COLO668 (cell line): ENCODE measurements around the gene C4orf17.
"Not testable (repeated sequence)": the region's sequence is repeated elsewhere in the genome, so short reads cannot be mapped to it uniquely, and the experiment has no call there.

ENCODE experiments used
- DNase-seq: peaks from one replicate; lab custom pipeline; 2025; ENCODE audit not compliant: unreplicated experiment; lab: John Stamatoyannopoulos, UW

C4orf17 gene

DNA sequence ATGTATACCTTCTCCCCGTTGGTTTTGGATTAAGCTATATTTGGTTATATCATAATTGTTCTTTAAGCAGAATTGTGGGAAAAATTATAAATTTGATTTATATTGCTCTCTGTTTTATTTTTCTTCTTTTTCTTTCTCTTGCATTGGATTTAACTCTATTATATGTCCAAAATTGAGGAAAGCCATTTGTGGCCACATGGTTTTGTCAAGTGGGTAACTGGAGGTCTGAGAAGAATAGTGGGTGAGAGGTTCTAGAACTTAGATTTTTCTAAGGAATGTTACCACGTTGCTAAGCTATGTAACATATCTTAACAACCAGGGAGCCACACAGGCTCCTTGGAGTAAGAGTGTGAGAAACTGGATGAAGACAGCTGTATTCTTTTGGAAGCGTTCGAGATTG lies at the start of gene C4orf17:
C4orf17 (plus strand) TSS at position 301 of the 400 bp plus-strand sequence. CDS start 2,061 bp downstream, outside the sequence.
- no peak for DNase-seq

DNA sequence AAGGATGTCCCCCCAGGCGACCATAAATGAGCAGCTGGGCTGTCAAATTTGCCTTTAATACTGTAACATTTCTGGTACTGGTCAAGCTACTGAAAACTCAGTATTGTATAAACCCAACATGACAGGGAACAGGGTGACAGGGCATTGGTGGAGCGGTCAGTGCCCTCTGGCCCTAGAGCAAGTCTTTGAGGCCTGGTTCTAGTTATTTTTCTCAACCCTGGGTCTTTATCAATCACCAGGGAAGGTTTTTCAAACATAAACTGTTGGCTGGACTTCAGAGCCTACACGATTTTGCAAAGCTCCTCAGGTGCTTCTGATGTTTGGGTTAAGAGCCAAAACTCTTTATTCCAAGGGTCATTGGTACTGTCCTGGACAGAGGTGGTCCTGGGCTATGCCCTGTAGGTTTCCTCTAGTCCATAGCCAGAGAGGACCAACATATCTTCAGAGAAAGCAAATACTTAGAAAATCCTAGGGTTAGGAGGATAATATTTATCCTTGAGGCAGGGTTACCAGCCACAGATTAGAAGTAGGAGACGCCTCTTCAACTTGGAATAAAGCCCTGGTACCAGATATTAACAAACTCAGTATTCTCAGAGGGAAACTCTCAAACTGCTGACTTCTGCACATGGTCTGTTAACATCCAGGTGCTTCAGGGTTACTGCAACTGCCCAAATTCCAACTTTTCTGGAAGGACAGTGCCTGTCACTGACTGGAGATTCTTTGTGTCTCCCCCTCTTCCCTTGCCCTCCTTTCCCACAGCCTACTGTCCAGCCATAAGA lies 49.0 kb upstream of the C4orf17 start:
- no peak for DNase-seq

DNA sequence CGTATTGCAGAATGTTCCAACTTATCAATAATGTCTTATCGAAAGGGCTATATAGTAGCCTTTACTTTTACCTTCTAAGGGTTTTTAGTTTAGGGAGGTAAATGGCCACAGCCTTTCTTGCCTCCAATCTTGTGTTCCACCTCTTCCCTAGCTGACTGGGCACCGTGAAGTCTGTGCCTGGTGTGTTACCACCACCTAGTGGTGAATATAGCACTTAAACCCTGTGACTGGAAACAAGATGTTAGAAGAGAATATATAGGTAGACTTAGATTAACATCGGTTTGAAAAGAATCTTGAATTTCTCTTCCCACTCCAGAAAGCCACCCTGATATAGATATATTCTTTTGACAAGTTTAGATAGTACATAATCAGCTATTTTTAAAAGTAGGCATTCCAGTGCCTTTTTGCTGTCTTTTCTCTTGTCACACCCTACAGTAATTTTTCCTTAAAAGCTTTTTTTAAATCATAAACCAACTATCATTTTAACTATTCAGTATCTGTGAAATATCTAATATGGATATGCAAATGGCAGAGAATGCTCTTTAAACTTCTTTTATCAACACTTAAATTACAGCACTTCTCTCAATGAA lies 47.9 kb upstream of the C4orf17 start:
- DNase-seq: peak; percentile 50

DNA sequence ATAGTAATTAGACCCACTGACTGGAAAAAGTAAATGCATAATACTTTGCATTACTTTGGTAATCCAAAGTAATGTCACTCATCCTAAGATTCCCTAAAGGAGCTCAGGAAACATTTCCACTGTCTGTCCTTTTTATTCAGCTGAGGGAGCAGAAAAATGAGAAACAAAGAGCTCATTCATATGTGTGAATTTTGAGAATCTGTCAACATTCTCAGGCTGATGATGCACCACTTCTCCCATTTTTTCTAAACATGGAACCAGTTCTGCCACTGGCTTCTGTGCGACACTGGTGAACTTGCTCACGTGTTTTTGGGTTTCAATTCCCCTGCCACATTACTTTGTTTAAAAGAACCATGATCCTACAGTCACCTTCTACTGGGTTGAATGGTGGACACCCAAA lies 47.3 kb upstream of the C4orf17 start:
- DNase-seq: no peak

DNA sequence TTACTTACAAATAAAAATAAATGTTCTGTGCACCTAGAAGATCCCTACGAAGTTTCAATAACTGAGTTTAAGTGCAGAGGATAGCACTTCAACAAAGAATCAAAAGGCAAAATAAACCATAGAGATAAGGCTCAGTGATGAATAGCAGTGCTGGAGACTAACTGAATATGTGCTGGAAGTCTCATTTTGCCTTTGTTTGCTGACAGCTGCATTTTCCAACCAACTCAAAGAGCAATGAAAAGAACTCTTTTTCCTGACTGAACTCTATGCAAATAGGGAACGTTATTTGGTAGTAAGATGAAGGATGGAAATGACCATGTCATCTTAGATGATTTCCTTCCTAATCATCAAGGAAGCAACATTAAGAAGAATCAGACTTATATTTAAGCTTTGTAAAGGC lies 42.9 kb upstream of the C4orf17 start:
- DNase-seq: no peak

DNA sequence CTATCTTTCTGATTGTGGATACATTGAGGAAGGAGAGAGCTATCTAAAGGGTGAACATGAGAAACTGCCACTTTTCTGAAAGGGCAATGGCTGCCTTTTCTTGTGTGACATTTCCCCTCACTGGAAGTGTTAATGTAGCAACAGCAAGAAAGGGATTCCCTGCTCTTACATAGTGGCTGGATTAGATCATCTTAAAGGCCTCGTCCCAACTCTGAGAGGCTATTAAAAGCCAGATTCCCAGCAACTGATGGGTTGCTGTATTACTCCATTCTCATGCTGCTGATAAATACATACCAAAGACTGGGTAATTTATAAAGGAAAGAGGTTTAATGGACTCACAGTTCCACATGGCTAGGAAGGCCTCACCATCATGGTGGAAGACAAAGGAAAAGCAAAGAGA lies 41.9 kb upstream of the C4orf17 start:
- no peak for DNase-seq

DNA sequence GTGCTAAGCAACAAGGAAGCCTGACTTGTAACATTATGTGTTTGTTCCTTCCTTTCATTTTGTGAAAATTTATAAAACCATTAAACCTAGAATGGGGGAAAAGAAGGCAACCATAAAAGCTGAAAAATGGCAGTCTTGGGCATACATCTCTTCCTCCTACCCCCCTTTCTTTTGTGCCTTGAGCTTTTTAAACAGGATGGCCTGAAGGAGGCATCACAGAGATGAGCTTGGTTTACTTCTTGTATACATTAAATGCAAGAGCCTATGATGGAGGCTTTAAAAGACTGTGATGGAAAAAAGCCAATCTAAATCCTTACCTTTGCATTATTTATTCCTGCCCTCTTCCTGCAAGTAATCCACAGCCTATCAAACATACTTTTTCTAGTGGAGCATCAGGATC lies 39.5 kb upstream of the C4orf17 start:
- DNase-seq: no peak

DNA sequence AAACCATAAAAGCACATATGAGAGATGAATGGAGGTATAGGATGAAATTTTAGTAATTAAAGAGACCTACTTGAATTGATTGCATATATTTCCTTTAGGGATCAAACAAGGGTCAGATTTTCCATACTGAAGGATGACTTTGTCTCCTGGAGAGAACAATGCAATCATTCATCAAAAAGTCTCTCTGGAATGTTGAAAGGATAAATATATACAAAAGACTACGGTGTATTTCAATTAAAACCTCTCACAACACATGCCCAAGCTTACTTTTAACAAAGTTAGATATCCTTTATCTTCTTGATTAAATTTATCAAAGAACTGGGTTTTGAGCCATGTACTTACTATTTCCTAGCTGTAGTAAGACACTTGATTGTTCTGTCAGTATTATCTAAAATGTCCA lies 38.9 kb upstream of the C4orf17 start:
- DNase-seq: no peak

DNA sequence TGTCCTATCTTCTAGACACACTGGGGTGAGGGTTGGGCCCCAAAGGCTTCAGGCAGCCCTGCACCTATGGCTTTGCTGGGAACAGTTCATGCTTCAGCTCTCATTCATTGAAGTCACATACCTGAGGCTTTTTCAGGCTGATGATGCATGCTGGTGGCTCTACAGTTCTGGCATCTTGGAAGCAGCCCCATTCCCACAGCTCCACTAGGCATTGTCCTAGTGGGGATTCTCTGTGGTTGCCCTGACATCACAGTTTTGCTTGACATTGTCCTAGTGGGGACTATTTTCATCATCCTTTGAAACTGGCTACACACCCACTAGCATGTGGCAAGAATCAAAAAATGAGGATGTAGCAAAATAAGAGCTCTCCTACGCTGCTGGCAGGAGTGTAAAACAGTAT lies 37.7 kb upstream of the C4orf17 start:
- no peak for DNase-seq

DNA sequence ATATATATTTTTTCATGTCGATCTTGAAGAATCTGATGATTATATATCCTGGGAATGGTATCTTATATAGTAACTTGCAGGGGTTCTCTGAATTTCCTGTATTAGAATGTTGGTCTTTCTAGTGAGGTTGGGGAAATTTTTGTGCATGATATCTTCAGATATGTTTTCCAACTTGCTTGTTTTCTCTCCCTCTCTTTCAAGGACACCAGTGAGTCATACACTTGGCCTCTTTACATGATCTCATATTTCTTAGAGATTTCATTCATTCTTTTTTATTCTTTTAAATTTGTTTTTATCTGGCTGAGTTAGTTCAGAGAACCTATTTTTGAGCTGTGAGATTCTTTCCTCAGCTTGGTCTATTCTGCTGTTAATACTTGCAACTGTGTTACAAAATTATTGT lies 27.2 kb upstream of the C4orf17 start:
- DNase-seq: no peak

DNA sequence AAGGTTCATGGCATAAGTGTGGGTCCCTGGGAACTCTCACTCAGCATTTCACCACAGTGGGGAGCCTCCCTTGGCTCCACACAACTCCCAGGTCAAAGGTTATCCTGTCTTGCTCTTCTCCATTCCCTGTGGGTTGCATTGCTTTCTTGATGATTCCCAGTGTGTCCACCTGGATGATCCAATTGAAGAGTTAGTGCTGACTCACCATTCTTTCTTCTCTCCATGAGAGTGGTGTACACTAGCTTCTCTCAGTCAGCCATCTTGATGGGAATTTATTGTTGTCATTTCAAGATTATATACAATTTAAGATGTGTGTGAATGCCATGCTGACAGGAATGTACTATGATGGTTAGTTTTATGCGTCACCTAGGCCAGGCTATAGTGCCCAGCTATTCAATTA lies 25.6 kb upstream of the C4orf17 start:
- DNase-seq: no peak

DNA sequence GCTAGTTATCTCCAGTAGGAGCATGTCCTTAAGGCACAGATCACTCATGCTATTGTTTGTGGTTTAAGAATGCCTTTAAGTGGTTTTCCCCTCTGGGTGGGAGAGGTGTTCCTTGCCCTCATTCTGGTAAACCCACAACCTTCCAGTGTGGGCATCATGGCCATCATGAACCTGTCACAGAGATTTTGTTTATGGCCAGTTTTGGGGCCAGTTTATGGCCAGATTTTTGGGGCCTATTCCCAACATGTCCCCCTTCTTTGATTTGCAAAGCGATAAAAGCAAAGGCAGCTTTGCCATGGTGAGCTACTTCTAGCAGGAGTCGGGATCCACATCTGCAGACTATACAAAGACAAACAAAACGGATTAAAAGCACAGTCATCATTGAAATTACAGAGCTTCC lies 24.2 kb upstream of the C4orf17 start:
- not testable (repeated sequence) for DNase-seq

DNA sequence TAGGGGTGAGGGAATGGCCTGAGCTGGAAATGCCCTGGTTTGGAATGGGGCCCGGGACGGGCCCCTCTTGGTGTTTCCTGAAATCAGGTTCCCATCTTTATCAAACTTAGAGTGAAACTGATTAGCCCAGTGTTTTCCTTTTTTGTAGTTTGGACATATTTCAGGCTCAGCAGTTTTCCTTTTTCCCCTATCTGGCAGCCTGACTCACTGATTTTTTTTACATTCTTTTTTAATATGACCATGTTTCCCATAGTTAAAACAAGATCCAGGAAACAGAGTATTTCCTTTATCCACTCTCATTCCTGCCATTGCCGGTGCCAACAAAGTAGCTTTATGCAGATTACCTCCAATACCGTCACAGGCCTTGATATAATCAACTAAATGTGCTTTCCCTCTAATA lies 20.5 kb upstream of the C4orf17 start:
- DNase-seq: no peak

DNA sequence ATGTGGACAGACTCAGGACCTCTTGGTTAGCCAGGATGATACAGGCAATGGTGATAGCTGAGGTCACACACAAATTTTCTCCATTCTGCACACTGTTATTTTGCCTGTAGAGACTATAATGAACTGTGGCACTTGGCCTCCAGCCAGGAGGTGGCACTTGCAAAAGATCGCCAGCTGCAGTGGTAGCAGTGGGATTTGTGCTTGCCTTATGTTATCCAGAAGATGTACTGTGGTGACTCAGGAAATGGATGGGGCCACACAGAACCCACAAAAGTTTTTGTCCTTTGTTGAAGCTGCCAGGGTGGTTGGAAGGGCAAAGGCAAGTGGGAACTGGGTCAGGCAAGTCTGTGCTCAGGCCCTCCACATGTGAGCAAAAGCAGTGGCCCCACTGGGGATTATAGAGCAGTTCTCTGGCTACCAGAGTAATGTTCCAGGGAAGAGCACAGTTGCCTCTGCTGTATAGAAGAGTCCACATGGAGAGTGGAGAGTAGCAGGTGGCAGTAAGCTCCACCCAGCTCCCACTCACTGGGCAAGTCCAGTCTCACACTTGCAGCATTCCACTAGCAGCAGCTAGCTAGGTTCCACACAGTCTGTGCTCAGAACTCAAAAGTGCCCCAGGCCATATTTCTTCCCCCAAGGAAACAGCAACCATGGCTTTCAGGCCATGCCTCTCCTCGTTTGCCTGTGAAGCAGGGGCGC lies 5.9 kb upstream of the C4orf17 start:
- DNase-seq: peak; percentile 14

DNA sequence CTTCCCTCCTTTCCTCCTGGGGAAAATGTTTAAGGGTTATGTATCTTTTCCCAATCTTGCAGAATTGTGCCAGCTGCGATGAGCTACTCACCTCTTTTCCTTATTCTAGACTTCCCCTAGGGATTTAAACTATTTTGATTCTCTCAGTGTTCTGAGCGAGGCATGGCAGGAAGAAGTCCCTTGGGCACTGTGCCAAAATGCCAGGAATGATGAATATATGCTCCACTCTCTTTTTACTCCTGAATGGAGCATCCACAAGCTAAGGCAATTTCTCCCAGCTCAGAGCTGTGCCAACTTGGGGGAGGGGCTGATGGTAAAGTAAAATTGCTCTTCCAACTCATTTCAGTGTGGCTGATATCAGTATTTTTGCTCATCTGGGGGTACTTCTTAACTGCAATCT lies 4.0 kb upstream of the C4orf17 start:
- peak; percentile 5 for DNase-seq

DNA sequence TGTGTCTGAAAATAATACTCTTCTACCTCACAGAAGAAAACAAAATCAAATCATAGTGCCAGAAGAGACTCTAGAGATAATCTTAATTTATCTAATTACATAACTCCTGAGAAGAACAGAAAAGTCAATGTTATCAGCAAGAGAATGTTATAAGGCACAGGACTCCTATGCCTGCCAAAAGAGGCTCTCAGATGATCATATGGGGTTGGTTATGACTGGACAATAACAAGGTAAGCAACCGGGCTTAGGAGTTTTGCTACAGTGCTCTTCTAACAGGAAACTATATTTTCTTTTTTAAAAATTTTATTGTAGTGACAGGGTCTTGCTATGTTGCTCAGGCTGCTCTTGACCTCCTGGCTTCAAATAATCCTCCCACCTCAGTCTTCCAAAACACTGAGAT lies 3.5 kb upstream of the C4orf17 start:
- no peak for DNase-seq

DNA sequence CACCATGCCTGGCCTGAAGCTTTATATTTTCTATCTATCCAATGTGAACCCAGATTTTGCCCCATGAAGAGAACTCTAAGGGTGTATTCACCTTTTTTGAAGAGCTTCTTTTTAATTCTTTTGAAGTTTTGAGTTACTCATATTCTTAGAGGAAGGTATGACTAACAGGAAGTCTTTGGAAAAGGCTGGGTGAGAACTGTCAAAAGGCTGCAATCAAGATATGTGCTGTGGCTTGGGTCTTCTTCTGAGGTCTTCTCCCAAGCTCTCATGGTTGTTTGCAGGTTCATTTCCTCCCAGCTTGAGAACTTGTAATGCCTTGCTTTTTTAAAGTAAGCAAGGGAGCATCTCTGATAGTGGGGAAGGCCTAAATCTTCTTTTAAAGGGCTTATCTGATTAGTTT lies 3.1 kb upstream of the C4orf17 start:
- no peak for DNase-seq

DNA sequence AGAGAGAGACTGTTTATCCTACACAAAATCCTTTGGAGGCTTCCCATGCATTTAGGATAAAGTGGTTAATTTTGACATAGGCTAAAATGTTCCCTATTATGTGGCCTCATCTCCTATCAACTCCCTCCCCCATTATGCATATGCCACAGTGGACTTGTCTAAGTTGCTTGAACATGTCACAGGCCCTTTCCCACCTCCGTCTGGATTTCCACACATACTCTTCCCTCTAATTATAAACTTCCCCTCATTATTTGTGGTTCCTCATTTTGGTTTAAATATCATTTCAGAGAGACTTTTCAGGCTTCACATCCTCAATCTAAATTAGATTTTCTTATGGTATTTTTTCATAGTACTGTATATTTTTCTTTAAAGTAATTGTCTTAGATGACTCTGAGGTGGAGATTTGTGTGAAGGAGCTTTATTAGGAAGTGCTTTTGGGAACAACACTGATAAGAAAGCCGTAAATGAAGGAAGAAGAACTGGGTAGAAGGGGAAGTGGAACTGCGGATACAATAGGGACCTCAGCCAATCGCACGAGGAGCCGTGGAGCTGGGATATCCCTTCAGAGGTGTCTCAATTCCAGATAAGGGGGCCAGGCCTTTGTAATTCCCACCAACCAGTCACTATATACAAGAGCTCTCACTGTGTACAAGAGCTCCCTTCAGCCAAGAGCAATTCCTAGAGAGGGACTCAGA lies 7.9 kb downstream of the C4orf17 start:
- DNase-seq: no peak

DNA sequence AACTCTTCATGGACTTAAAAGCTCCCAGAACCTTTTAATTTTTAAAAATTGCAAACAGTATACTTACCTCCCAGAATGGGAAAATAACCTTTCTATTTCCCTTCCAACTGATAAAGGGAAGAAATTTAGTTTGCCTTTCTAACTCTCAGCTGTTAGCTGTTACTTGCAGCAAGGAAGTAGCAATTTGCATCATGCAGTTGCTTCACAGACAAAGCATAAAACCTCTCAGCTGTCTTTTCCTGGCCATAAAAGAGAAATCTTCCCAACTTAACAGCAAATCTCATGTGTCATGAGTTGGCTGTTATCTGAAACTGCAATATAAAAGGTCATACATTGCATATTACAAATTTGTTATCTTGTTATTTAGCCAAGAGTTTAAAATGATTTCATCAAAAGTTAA lies 18.4 kb downstream of the C4orf17 start:
- no peak for DNase-seq

DNA sequence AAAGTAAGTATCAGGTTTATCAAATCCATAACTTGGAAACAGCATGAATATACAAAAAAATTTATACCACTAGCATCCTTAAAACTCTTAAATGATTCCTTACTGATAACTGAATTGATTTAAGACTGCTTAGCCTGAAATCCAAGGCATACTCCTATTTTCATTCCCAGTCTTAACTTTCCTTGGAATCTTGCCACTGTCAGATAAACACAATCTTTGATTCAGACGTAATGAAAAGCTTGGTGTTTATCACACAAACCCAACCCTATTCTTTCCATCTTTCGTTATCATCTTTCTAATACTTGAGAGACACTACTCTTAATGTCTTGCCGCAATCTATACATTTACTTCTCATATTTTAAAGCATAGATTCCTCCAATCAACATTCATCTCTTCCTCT lies 19.1 kb downstream of the C4orf17 start:
- no peak for DNase-seq

DNA sequence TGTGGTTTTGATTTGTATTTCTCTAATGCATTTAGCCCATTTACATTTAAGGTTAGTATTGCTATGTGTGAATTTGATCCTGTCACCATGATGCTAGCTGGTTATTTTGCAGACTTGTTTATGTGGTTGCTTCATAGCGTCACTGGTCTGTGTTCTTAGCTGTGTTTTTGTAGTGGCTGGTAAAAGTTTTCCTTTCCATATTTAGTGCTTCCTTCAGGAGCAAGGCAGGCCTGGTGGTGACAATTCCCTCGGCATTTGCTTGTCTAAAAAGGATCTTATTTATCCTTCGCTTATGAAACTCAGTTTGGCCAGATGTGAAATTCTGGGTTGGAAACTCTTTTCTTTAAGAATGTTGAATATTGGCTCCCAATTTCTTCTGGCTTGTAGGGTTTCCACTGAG lies 23.9 kb downstream of the C4orf17 start:
- DNase-seq: not testable (repeated sequence)

DNA sequence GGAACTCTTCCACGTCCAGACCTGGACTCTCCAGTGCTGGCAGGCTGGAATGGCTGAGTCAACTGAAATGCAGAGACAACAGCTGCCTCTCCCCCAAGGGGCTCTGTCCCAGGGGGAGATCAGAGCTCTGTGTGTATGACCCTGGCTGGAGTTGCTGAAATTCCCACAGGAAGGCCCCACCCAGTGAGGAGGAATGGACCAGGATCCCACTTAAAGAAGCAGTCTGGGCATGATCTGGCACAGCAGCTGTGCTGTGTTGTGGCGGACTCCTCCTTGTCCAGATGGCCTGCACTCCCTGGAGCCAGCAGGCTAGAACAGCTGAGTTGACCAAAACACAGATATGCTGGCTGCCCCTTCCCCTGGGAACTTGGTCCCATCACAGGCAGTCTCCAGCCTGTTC lies 25.4 kb downstream of the C4orf17 start:
- peak; percentile 47 for DNase-seq
